HG03521 (cell line): ENCODE measurements around the gene CNIH2.
A peak's percentile ranks its signal among the peaks of the same experiment; 100 is the strongest.
"Not testable (repeated sequence)": the region's sequence is repeated elsewhere in the genome, so short reads cannot be mapped to it uniquely, and the experiment has no call there.

Source experiments
- ATAC-seq: cut with Tn5 transposase; IDR thresholded peaks from one replicate; pipeline ENCODE4 v1.9.1; 2021; ENCODE audit warnings: mild to moderate bottlenecking, moderate library complexity; ENCODE audit not compliant: unreplicated experiment

CNIH2 gene

DNA sequence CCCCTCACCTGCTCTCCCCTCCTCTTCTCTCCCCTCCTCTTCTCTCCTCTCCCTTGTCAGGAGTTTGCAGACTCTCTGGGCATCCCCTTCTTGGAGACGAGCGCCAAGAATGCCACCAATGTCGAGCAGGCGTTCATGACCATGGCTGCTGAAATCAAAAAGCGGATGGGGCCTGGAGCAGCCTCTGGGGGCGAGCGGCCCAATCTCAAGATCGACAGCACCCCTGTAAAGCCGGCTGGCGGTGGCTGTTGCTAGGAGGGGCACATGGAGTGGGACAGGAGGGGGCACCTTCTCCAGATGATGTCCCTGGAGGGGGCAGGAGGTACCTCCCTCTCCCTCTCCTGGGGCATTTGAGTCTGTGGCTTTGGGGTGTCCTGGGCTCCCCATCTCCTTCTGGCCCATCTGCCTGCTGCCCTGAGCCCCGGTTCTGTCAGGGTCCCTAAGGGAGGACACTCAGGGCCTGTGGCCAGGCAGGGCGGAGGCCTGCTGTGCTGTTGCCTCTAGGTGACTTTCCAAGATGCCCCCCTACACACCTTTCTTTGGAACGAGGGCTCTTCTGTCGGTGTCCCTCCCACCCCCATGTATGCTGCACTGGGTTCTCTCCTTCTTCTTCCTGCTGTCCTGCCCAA lies 1.9 kb upstream of the CNIH2 start:
- no peak for ATAC-seq

DNA sequence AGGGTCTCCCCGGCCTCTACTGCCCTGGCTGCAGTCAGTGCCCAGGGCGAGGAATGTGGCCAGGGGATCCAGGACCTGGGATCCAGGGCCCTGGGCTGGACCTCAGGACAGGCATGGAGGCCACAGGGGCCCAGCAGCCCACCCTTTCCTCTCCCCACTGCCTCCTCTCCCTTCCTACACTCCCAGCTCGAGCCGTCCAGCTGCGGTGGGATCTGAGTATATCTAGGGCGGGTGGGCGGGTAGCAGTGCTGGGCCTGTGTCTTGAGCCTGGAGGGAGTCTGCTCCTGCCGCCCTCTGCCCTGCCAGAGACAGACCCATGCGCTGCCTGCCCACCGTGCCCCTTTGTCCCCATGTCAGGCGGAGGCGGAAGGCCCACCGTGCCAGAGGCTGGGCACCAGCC lies 1.4 kb upstream of the CNIH2 start:
- ATAC-seq: not testable (repeated sequence)

GRCh38 chr11:66277064-66277463 lies 911 bp upstream of the CNIH2 start:
- not testable (repeated sequence) for ATAC-seq

GRCh38 chr11:66278363-66279091 lies 552 bp downstream of the CNIH2 start:
- ATAC-seq: no peak

DNA sequence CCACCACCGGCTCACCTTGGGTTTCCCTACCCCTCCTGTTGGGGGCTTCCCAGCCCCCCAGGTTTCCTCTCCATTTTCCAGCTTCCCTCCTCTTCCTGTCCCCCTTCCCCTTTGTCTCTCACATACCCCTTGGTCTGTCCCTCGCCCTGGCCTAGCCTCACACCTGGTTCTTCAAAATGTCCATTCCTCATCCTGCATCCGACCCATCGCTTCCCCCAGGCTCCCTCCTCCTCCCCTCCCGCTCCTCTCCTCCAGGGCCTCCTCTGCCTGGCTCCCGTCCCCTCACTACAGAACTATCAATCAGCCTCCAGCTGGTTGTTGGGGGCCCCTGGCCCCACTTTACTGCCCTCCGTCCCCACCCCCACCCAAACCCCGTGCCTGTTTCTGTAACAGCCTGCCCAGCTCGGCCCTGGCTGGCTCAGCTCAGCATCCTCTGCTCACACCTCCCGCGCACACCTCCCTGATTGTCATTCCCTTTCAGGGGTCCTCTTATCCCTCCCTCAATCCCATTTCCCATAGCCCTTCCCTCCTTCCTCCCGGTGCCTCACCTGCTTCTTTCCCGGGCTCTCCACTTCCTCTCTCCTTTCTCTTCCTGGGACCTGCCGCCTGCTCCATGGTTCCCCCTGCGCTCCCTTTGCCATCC lies 1.2 kb downstream of the CNIH2 start:
- no peak for ATAC-seq

GRCh38 chr11:66280428-66280827 lies 2.5 kb downstream of the CNIH2 start:
- ATAC-seq: no peak

DNA sequence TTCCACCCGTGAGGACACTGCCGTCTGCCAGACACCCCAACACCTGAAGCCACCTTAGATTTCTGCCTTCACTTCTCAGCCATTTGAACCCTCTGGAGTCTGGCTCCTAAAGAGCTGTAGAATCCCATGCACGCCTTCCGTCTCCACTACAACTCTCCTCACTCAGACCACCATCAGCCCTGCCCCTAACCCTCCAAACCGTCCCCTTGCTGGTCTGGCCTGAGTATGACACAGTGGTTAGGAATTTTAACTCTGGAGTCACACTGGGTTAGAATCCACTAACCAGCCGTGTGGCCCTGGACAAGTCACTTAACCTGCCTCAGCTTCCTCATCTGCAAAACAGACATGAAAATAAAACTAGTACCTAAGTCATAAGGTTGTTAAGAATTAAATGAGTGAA lies 3.0 kb downstream of the CNIH2 start:
- ATAC-seq: no peak

DNA sequence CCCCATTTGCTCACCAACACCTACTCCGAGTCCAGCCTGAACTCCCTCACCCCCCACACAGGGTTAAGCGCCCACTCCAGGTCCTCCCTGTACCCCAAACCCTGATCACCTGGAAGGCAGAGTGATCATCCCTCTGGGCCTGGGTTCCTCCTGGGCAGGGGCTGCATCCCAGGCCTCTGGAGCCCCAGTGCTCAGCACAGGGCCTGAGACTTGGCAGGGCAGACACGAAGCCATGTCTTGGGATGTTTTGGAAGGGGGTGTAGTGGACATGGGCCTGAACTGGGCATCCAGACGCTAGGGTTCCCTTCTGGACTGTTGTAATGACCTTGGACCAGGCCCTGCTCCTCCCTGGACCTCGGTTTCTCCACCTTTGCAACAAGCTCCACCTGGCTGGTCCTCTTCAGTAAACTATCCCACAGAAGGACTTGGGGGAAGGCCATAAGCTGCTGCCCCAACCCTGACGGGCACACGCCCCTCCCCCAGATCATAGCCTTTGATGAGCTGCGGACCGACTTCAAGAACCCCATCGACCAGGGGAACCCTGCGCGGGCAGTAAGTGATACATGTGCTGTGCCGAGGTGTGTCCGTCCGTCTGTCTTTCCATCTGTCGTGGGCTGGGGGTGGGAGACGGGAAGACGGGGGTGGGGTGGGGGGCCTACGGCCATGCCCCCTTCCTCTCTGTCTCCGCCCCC lies 3.9 kb downstream of the CNIH2 start:
- no peak for ATAC-seq

DNA sequence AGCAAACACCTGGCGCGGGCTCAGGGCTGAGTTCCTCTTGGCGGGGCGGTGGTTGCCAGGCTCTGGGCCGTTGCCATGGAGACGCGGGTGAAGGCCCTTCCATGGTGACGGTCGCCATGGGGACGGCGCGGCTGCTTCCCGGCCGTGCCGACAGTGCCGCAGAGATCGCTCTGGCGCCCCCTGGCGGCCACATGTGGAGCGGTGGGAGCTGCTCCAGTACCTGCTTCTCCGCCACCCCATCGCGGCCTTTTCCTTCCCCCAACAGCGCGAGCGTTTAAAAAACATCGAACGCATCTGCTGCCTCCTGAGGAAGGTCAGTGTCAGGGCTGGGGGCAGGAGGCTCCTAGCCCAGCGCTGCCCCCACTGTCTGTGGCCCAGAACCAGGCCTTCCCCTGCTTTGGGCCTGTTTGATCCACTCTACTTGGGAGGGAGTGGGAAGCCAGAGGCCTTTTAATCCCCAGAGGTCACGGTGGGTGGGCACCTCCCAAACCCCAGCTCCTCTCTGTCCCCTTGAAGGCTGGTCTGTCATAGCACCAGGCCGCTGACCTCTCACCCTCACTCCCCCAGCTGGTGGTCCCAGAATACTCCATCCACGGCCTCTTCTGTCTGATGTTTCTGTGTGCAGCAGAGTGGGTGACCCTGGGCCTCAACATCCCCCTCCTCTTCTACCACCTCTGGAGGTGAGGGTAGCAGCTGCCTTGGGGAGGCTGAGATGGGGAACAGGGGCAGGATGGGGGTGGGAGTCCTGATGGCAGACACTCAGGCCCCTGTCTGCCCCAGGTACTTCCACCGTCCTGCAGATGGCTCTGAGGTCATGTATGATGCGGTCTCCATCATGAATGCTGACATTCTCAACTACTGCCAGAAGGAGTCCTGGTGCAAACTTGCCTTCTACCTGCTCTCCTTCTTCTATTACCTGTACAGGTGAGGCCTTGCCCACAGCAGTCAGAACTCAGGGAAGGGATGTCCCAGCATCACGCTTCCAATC lies 4.8 kb downstream of the CNIH2 start:
- peak; percentile 72 for ATAC-seq

DNA sequence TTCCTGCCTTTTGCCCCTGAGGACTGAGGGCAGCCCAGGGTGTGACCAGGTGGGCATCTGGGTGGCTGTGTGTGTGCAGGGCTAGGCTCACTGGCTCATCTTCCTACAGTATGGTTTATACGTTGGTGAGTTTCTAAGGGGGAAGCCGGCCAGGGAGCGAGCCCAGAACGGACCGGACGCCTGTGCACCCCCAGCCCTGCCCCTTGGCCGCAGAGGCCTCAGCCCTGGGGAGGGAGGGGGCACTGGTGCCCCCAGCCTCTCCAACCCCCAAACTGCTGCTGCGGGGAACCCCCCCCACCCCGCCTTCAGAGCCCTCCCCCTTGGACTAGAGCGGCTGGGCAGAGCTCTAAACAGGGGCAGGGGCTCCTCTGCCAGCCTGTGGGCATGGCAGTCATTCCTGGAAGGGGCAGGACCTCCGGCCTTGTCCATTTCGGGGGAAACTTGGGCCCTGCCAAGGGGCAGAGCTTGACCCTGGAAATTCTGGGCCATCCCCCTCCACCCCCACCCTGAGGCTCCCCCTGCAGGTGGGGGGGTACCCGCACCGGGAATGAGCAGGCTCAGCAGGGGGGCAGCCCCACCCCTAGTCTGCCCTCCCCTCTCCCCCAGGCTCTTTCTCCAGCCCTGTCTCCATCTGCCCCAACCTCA lies 5.6 kb downstream of the CNIH2 start:
- ATAC-seq: no peak

DNA sequence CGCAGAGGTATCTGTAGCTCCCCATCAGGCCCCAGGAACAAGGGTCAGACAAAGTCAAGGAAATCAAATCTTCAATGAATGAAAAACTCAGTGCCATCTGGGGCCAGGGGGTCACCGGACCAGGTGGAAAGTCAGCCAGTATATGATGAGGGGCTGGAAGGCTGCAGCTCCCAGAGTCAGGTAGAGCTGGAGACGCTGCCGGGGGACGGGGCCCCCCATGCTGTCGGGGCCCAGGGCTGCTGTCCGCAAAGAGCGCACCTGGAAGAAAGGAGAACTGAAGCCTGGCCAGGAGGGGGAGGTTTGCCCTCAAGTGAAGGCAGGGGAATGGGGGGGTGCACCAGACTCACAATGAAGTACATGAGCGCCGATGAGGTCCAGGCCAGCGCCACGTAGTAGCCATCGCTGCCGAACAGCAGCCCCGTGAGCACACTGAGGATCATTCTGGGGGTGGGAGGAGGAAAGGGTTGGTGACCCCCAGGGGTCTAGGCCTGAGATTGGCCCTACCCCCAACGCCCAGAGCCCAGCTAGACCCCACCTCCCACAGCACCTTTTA lies 6.6 kb downstream of the CNIH2 start:
- no peak for ATAC-seq

- ATAC-seq: no peak
Measured at GRCh38 chr11:66285250-66285947, 7.4 kb downstream of the CNIH2 start.

DNA sequence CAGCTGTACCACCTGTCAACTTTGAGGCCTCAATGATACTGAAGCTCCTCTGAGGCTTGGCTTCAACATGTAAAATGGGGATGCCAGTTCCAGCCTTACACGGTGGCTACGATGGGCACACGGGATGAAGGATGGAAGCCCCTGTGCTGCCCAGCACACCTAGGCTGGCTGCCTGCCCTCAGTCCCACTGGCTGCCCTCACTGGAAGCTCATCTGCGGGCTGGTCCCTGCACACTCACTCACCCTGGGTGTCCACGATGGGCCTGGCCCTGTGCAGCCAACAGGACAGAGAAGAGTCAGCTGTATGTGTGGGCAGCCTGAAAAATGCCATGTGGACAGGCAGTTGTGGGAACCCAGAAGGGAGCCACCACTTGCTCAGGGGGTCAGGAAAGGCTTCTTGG lies 8.7 kb downstream of the CNIH2 start:
- ATAC-seq: no peak

DNA sequence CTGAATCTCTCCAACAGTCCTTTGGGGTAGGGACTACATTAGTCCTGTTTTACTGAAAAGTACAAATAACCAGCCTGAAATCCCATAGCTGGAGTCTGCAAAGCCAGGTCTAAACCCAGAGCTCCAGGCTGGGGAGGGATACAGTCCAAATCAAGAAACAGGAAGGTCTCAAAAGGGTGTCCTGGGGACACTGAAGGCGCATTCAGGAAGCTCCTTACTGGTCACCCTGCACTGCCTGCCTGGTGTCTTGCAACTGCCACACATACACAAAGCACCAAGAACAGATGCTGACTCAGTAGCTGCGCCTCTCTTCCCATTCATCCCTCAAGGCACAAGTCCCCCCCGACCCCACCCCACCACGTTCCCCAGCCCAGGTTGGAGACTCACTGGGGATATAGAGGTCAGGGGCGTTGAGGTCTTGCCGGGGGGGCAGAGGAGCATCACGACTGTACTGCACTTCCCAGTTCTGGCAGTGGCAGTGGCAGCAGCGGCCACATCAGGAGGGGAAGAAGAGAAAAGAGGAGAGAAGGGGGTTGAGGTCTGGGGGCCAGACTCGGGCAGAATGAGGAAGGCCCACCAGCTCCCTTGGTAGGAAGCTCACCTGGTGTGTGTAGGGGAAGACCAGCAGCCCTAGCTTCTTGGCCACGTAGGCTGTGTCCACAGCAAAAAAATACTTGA lies 9.4 kb downstream of the CNIH2 start:
- ATAC-seq: no peak

DNA sequence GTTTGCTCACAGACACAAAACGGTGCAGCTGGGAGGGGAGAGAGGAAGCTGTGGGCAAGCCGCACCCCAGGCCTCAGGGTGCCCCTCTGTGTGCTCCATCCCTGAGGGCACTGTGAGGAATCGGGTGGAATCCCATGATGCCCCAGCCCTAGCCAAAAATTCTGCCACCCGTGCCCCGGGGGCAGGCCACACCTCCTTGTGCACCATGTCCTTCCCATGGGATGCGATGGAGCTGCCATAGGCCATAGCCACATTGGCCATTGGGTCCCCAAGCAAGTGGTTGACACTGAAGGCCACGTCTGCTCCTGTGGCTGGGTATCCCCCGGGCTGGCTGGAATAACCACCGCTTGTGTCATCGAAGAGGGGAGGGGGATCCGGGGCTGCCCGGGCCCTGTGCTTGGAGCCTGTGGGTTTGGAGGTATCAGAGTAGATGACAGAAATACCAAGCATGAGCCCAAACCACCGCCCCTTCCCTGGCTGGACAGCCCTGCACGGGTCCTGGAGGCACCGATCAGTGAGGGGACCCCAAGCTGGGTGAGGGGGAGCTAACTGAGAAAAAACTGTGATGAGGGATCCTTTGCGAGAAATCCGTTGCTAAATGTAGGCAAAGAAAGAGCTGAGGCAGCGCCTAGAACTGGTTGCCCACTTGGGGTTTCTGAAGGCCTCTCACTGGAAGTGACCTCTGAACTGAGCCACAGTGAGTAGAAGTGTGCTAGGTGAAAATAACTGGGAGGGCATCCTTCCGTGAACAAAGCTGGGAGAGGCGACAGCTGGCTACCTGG lies 10.1 kb downstream of the CNIH2 start:
- no peak for ATAC-seq

- peak; percentile 88 for ATAC-seq
Measured at GRCh38 chr11:66288671-66289547, 10.9 kb downstream of the CNIH2 start, which contains the start of gene YIF1A. TSS of gene YIF1A (minus strand) at chr11:66289143. CDS start at chr11:66288985, 158 bp downstream.
